Kidney (tissue), 14 donors: Measurements from ENCODE around the gene ARMC6. TPM values are rescaled to one million over a fixed set of nuclear protein-coding genes. Genes with fewer than 3 reads are reported as not detected.

Experiments
- DNase-seq, 5 donors: peaks; one replicate each; pipeline ENCODE4 v3.0.0-alpha.2; 2013 to 2020
- FAIRE-seq: peaks from 2 replicates; lab custom pipeline; 2012; peaks lifted over from hg19 to GRCh38; lab: Jason Lieb, UNC
- H3K27ac ChIP-seq, 2 donors: one replicate each; pipeline ENCODE4 v1.7.0; 2013; ENCODE audit warnings: low read depth in 2 of 2, low read length in 2 of 2, inconsistent platforms in 1 of 2
- H3K27me3 ChIP-seq: one replicate; pipeline ENCODE4 v1.7.1; 2013; ENCODE audit warnings: low read length, inconsistent platforms; ENCODE audit not compliant: control insufficient read depth, insufficient read depth
- H3K36me3 ChIP-seq, 3 donors: one replicate each; pipeline versions ENCODE4 v1.7.0 to v1.7.1; 2013; ENCODE audit warnings: low read length in 3 of 3, control low read depth in 1 of 3, inconsistent platforms in 1 of 3; ENCODE audit not compliant: insufficient read depth in 3 of 3, control insufficient read depth in 2 of 3
- H3K4me1 ChIP-seq, 3 donors: one replicate each; pipeline versions ENCODE4 v1.7.0 to v1.7.1; 2013; ENCODE audit warnings: low read length in 3 of 3, inconsistent platforms in 1 of 3, low read depth in 1 of 3; ENCODE audit not compliant: control insufficient read depth in 2 of 3, insufficient read depth in 2 of 3
- H3K4me3 ChIP-seq, 3 donors: one replicate each; pipeline versions ENCODE4 v1.7.0 to v1.8.1; 2013; ENCODE audit warnings: low read length in 3 of 3, control low read depth in 1 of 3, inconsistent platforms in 1 of 3
- H3K9ac ChIP-seq, 3 donors: one replicate each; pipeline versions ENCODE4 v1.7.0 to v1.7.1; 2013; ENCODE audit warnings: low read length in 3 of 3, control low read depth in 1 of 3, inconsistent platforms in 1 of 3
- H3K9me3 ChIP-seq, 3 donors: one replicate each; pipeline versions ENCODE4 v1.7.0 to v1.7.1; 2013; ENCODE audit warnings: low read length in 3 of 3, control low read depth in 1 of 3, inconsistent platforms in 1 of 3; ENCODE audit not compliant: control insufficient read depth in 2 of 3, insufficient read depth in 1 of 3
- CTCF ChIP-seq: IDR thresholded peaks from 3 replicates; pipeline ENCODE4 v1.5.1; 2012; ENCODE audit warnings: mild to moderate bottlenecking, moderate library complexity, borderline replicate concordance; ENCODE audit not compliant: insufficient read depth; ENCODE audit errors: extremely low read depth
- intact Hi-C: fragments of 100-400 bp; cut with DNase I; formaldehyde crosslinking; loops from one replicate; pipeline ENCODE4 v1.11.1; 2022
- polyA plus RNA-seq: library from polyadenylated mRNA; stranded (reverse); fragments of 350-450 nt; fragmentation: Illumina TruSeq; extraction: RNeasy Lipid Tissue Mini Kit (QIAGEN cat#74804); gene quantifications from one replicate; pipeline ENCODE4 v1.2.3, GENCODE V29; 2014; ENCODE audit warnings: low read depth, low replicate concordance; ENCODE audit not compliant: insufficient read depth
- total RNA-seq: library from RNA; stranded (reverse); fragmentation: NEBNext Ultra II Directional; extraction: Animal tissue kit (Norgen Biotek cat#: 25700); gene quantifications from one replicate; pipeline ENCODE4 v1.2.1, GENCODE V29; 2021
- donor health status: control.
- donor health status: control.
- donor health status: control.
- donor health status: control.
- donor health status: control.
- donor health status: DM: yes; HTN: yes; CAD: no.
- donor health status: Normal renal cell carcinoma (clear cell type).

Gene ARMC6
- total and polyA plus RNA-seq, 2 donors from 2014 or later: 23.0 to 24.6 TPM

- DNase-seq (no peak), FAIRE-seq (no peak)
- Histone ChIP-seq H3K27ac (no peak overlapping the region), H3K4me3 (no peak overlapping the region), H3K9me3 (no peaks in the 10 kb centered on the region), H3K36me3 (peaks cover 2 to 9% (median 9%) of the 10 kb centered on the region in 3 donors), H3K4me1 (no peaks in the 10 kb centered on the region), H3K27me3 (no peaks in the 10 kb centered on the region), H3K9ac (no peak overlapping the region)
- intact Hi-C loops: loop anchor here (10.0 kb wide), 1 partner anchor 85 kb away; the partner anchor contains the start of gene TMEM161A
- no peak for TF ChIP-seq CTCF
These were observed 16.7 kb downstream of the ARMC6 start for GRCh38 chr19:19050104-19050503.

- TF ChIP-seq CTCF: no peak
- Histone ChIP-seq H3K9ac (no peak overlapping the region), H3K36me3 (peaks cover 2 to 13% (median 9%) of the 10 kb centered on the region in 3 donors), H3K4me3 (no peak overlapping the region), H3K27ac (no peak overlapping the region), H3K9me3 (no peaks in the 10 kb centered on the region), H3K27me3 (no peaks in the 10 kb centered on the region), H3K4me1 (no peaks in the 10 kb centered on the region)
- FAIRE-seq: no peak
- no peak for DNase-seq
- intact Hi-C loops: loop anchor here (10.0 kb wide), 1 partner anchor 84 kb away; the partner anchor contains the start of gene TMEM161A
These were observed 17.3 kb downstream of the ARMC6 start for GRCh38 chr19:19050731-19051130.

GRCh38 chr19:19051478-19052213 lies 18.2 kb downstream of the ARMC6 start:
- H3K27ac ChIP-seq: no peak overlapping the region
- FAIRE-seq (no peak), DNase-seq (no peak)
- TF ChIP-seq CTCF: no peak
- H3K27me3 ChIP-seq: no peaks in the 10 kb centered on the region
- intact Hi-C loops: loop anchor here (10.0 kb wide), 1 partner anchor 83 kb away; the partner anchor contains the start of gene TMEM161A
- H3K9me3 ChIP-seq: no peaks in the 10 kb centered on the region
- no peak overlapping the region for H3K9ac ChIP-seq
- H3K4me3 ChIP-seq: no peak overlapping the region
- H3K4me1 ChIP-seq: no peaks in the 10 kb centered on the region
- H3K36me3 ChIP-seq: peaks cover 2 to 13% (median 9%) of the 10 kb centered on the region in 3 donors
